Ammon's horn (tissue), 1 donor: ENCODE measurements around the gene CXCR3.
"Not testable (repeated sequence)": the region's sequence is repeated elsewhere in the genome, so short reads cannot be mapped to it uniquely, and the experiment has no call there.

Experiments
- DNase-seq: peaks from one replicate; pipeline ENCODE4 v3.0.0-alpha.2; 2016; ENCODE audit warnings: low spot score

Gene CXCR3

GRCh38 chrX:71609095-71609750 is 9.1 kb downstream of the CXCR3 start:
- DNase-seq: no peak

GRCh38 chrX:71607488-71607887 is 10.8 kb downstream of the CXCR3 start:
- no peak for DNase-seq

- no peak for DNase-seq
Observed at GRCh38 chrX:71606536-71607216, 11.6 kb downstream of the CXCR3 start.

GRCh38 chrX:71604796-71605568 is 13.3 kb downstream of the CXCR3 start:
- DNase-seq: no peak

- DNase-seq: no peak
Observed at GRCh38 chrX:71604141-71604540, 14.2 kb downstream of the CXCR3 start.

- no peak for DNase-seq
Observed at GRCh38 chrX:71603618-71604017, 14.7 kb downstream of the CXCR3 start.

- no peak for DNase-seq
Observed at GRCh38 chrX:71599965-71600364, 18.3 kb downstream of the CXCR3 start.

GRCh38 chrX:71593210-71593609 is 25.1 kb downstream of the CXCR3 start:
- DNase-seq: not testable (repeated sequence)

- DNase-seq: no peak
Observed at GRCh38 chrX:71586929-71587328, 31.4 kb downstream of the CXCR3 start.

GRCh38 chrX:71581210-71581609 is 37.1 kb downstream of the CXCR3 start:
- DNase-seq: no peak

- DNase-seq: no peak
Observed at GRCh38 chrX:71579990-71580380, 38.3 kb downstream of the CXCR3 start.

- no peak for DNase-seq
Observed at GRCh38 chrX:71579136-71579989, 38.9 kb downstream of the CXCR3 start.

GRCh38 chrX:71578253-71579135 is 39.8 kb downstream of the CXCR3 start, which contains the start of gene GCNA:
TSS of gene GCNA (plus strand) at chrX:71578437. CDS start at chrX:71580822, 2,385 bp downstream.
- no peak for DNase-seq

GRCh38 chrX:71577682-71578081 is 40.6 kb downstream of the CXCR3 start:
- DNase-seq: no peak

- DNase-seq: no peak
Observed at GRCh38 chrX:71573590-71573989, 44.7 kb downstream of the CXCR3 start.

- DNase-seq: not testable (repeated sequence)
Observed at GRCh38 chrX:71571390-71571789, 46.9 kb downstream of the CXCR3 start.
